PC-9 (cell line): ENCODE data around the gene NXT1. TPM values are rescaled to one million over a fixed set of nuclear protein-coding genes. Genes with fewer than 3 reads are reported as not detected.

ENCODE experiments used
- BruUV-seq: library from RNA; stranded (reverse); fragments of 400-500 nt; replicated peaks from 2 replicates; lab custom pipeline; 2021; lab: Mats Ljungman, UMichigan
- CTCF ChIA-PET: fragments of 300-600 bp; sonication (Branson Sonifier 250); formaldehyde crosslinking; loops from one replicate; lab custom pipeline; 2022; ENCODE audit warnings: antibody characterized with exemption; lab: Charles Lee
- POLR2A ChIA-PET: fragments of 300-600 bp; sonication (Branson Sonifier 250); formaldehyde crosslinking; loops from one replicate; lab custom pipeline; 2022; ENCODE audit warnings: antibody characterized with exemption; ENCODE audit not compliant: unreplicated experiment; lab: Charles Lee
- DNase-seq, 2 experiments: peaks; one replicate each; pipeline versions ENCODE4 v3.0.0 to v3.0.0-alpha.2; 2015 to 2022; ENCODE audit warnings: mixed read lengths in 1 of 2
- H2AFZ ChIP-seq: fragments of 200-600 bp; sonication (generic); 2 replicates; pipeline ENCODE4 v1.8.1; 2017; ENCODE audit warnings: antibody characterized with exemption
- H3F3A ChIP-seq: fragments of 200-600 bp; sonication (generic); 2 replicates; pipeline ENCODE4 v1.8.1; 2017; ENCODE audit warnings: antibody characterized with exemption, mild to moderate bottlenecking, low read depth; ENCODE audit not compliant: insufficient read depth
- H3K27ac ChIP-seq: fragments of 200-600 bp; sonication (generic); 2 replicates; pipeline ENCODE4 v1.6.1; 2016; ENCODE audit warnings: mixed run types
- H3K27me3 ChIP-seq: fragments of 200-600 bp; sonication (generic); 2 replicates; pipeline ENCODE4 v1.6.1; 2016; ENCODE audit warnings: low read depth, mixed run types; ENCODE audit not compliant: insufficient read depth
- H3K36me3 ChIP-seq: fragments of 200-600 bp; sonication (generic); 2 replicates; pipeline ENCODE4 v1.6.1; 2016; ENCODE audit warnings: low read depth, mixed run types
- H3K4me1 ChIP-seq: fragments of 200-600 bp; sonication (generic); replicated peaks from 2 replicates; pipeline ENCODE4 v1.6.1; 2016; ENCODE audit warnings: mixed run types; ENCODE audit not compliant: insufficient read depth
- H3K4me2 ChIP-seq: fragments of 200-600 bp; sonication (generic); 2 replicates; pipeline ENCODE4 v1.6.1; 2017; ENCODE audit warnings: mixed run types
- H3K4me3 ChIP-seq: fragments of 200-600 bp; sonication (generic); 2 replicates; pipeline ENCODE4 v1.6.1; 2016; ENCODE audit warnings: mixed run types
- H3K79me2 ChIP-seq: fragments of 200-600 bp; sonication (generic); 2 replicates; pipeline ENCODE4 v1.6.1; 2017; ENCODE audit warnings: low read depth, mixed run types
- H3K9me2 ChIP-seq: fragments of 200-600 bp; sonication (generic); 2 replicates; pipeline ENCODE4 v1.8.1; 2017; ENCODE audit warnings: mild to moderate bottlenecking; ENCODE audit not compliant: insufficient read depth
- H3K9me3 ChIP-seq: fragments of 200-600 bp; sonication (generic); 2 replicates; pipeline ENCODE4 v1.8.1; 2016; ENCODE audit warnings: low read depth; ENCODE audit not compliant: insufficient read depth
- H4K20me1 ChIP-seq: fragments of 200-600 bp; sonication (generic); 2 replicates; pipeline ENCODE4 v1.8.1; 2017; ENCODE audit not compliant: insufficient read depth
- EZH2 ChIP-seq: fragments of 200-600 bp; sonication (generic); IDR thresholded peaks from 2 replicates; pipeline ENCODE4 v1.8.0; 2017; ENCODE audit warnings: antibody characterized with exemption, low read depth
- intact Hi-C: fragments of 100-400 bp; cut with micrococcal nuclease; formaldehyde crosslinking; loops from one replicate; pipeline ENCODE4 v1.10.0; 2022; ENCODE audit not compliant: unreplicated experiment
- total RNA-seq: library from RNA; stranded (reverse); gene quantifications from 2 replicates; pipeline ENCODE4 v1.2.3, GENCODE V29; 2021
- TF ChIP-seq, protein P1 (sequence below): fragments of 200-600 bp; sonication (generic); conservative IDR thresholded peaks from 2 replicates; pipeline ENCODE4 v1.6.1; 2017; ENCODE audit warnings: mixed run types, antibody characterized with exemption, mild to moderate bottlenecking, moderate library complexity

The NXT1 gene
- total RNA-seq, 1 experiment from 2014 or later, result 29.8 TPM

DNA sequence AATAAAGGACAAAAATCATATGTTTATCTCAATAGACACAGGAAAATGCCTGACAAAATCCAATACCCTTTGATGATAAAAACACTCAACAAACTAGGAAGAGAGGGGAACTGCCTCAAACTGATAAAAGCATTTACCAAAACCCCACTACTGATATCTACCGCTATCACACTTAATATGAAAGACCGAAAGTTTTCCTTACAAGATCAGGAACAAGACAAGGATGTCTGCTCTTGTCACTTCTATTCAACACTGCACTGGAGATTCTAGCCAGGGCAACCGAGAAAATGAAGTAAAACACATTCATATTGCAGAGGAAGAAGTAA is 36.5 kb downstream of the NXT1 start:
- no peak for DNase-seq
- Histone ChIP-seq H3K9me2 (no peaks in the 10 kb centered on the region), H3K4me2 (no peak overlapping the region), H4K20me1 (no peaks in the 10 kb centered on the region; the same call in 1 of the 2 replicates), H2AFZ (no peak overlapping the region), H3K27me3 (no peaks in the 10 kb centered on the region), H3F3A (no peaks in the 10 kb centered on the region), H3K36me3 (0 out of 2 replicates have a peak, but pooled peaks cover 9% of the 10 kb centered on the region), H3K27ac (no peak overlapping the region), H3K4me1 (no peaks in the 10 kb centered on the region), H3K79me2 (no peaks in the 10 kb centered on the region), H3K4me3 (no peak overlapping the region), H3K9me3 (no peaks in the 10 kb centered on the region)
- no peak for TF ChIP-seq EZH2
- TF ChIP-seq, protein P1, sequence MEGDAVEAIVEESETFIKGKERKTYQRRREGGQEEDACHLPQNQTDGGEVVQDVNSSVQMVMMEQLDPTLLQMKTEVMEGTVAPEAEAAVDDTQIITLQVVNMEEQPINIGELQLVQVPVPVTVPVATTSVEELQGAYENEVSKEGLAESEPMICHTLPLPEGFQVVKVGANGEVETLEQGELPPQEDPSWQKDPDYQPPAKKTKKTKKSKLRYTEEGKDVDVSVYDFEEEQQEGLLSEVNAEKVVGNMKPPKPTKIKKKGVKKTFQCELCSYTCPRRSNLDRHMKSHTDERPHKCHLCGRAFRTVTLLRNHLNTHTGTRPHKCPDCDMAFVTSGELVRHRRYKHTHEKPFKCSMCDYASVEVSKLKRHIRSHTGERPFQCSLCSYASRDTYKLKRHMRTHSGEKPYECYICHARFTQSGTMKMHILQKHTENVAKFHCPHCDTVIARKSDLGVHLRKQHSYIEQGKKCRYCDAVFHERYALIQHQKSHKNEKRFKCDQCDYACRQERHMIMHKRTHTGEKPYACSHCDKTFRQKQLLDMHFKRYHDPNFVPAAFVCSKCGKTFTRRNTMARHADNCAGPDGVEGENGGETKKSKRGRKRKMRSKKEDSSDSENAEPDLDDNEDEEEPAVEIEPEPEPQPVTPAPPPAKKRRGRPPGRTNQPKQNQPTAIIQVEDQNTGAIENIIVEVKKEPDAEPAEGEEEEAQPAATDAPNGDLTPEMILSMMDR, result no peak
- ChIA-PET POLR2A (no interaction called here), CTCF (no interaction called here)
- no TSS peak for BruUV-seq
- intact Hi-C loops, result no loop called here

DNA sequence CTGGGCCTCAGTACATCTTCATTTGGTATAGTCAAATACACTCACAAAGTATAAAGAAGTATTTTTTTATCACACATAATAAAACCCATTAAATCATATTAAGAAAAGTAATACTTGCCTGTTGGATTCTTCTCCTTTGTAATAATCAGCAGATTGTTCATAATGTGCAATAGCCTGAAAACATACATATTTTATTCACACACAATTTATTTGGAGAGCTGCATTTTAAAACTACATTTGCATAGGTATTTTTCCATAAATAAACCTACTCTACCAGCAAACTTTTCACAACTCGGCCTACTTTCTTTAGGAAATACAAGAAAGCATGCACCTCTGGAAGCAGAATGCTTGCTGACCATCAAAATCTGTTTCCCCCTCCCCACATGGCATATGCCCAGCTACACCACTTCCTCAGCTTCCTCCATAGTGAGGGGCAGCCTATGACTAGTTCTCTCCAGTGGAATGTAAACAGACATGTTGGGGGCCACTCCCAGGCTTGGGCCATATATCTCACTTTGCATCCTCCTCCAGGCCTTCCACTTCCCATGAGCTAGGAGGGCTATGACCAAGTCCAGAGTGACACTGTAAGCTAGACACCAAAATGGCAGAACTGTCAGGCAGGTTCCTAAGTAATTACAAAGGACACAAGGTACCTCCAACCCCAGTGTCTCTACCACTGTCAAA is 39.6 kb downstream of the NXT1 start:
- Histone ChIP-seq H3K36me3 (no peaks in the 10 kb centered on the region), H3K79me2 (no peaks in the 10 kb centered on the region), H3K9me3 (no peaks in the 10 kb centered on the region), H3K27ac (no peak overlapping the region), H3F3A (no peaks in the 10 kb centered on the region), H3K4me2 (no peak overlapping the region), H3K4me1 (no peaks in the 10 kb centered on the region), H3K9me2 (no peaks in the 10 kb centered on the region), H3K4me3 (no peak overlapping the region), H2AFZ (no peak overlapping the region), H4K20me1 (no peaks in the 10 kb centered on the region; the same call in 1 of the 2 replicates), H3K27me3 (no peaks in the 10 kb centered on the region)
- intact Hi-C loops, result no loop called here
- ChIA-PET CTCF (no interaction called here), POLR2A (interaction anchor here (0.6 kb wide), 1 partner anchor 66 kb away, joined by 3 read pairs; no protein-coding TSS in a partner anchor)
- DNase-seq, result no peak
- TF ChIP-seq EZH2, result no peak
- TF ChIP-seq, protein P1, result no peak
- no TSS peak for BruUV-seq

DNA sequence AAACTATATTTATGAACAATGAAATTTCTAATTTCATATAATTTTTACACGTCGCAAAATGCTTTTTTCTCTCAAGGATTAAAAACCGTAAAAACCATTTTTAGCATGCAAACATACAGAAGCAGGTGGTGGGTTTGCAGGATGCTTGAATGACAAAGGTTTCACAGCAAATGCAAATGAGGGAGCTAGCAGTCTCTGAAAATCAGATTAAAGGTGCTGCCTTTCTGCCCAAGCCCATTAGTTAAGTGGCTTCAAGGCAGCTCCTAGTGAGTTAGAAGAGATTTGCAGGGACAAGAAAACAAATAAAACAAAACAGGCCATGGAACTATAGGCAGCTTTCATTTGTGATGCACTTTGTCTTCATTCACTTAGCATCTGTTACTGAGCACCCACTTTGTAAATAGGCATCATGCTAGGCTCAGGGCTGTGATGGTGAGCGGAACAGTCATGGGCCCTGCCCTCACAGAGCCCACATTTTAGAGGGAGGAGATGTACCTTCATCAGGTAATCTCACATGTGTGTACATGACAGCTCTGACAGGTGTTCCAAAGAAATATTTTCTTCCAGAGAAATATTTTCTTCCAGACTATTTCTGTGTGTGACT is 41.2 kb downstream of the NXT1 start:
- Histone ChIP-seq H3K27me3 (no peaks in the 10 kb centered on the region), H3K9me2 (no peaks in the 10 kb centered on the region), H3K36me3 (no peaks in the 10 kb centered on the region), H3K4me3 (no peak overlapping the region), H3K4me2 (no peak overlapping the region), H2AFZ (no peak overlapping the region), H3K4me1 (no peaks in the 10 kb centered on the region), H3K79me2 (no peaks in the 10 kb centered on the region), H3F3A (no peaks in the 10 kb centered on the region), H3K9me3 (no peaks in the 10 kb centered on the region), H3K27ac (no peak overlapping the region), H4K20me1 (no peaks in the 10 kb centered on the region; the same call in 1 of the 2 replicates)
- POLR2A ChIA-PET, result no interaction called here
- intact Hi-C loops, result no loop called here
- no peak for DNase-seq
- CTCF ChIA-PET, result no interaction called here
- TF ChIP-seq, protein P1, result no peak
- TF ChIP-seq EZH2, result no peak
- no TSS peak for BruUV-seq
